NK-92 treated with Interleukin-12 subunit alpha and Interleukin-12 subunit beta, amount 100 ng/mL, for 24 hours (cell line): Measurements from ENCODE around the gene SMYD1.

Experiments
- DNase-seq: peaks from one replicate; lab custom pipeline; 2025; lab: John Stamatoyannopoulos, UW

Gene SMYD1

GRCh38 chr2:88123164-88123974 lies 55.7 kb downstream of the SMYD1 start:
- DNase-seq: no peak

GRCh38 chr2:88123975-88124917 lies 56.6 kb downstream of the SMYD1 start:
- DNase-seq: no peak

- no peak for DNase-seq
Observed at GRCh38 chr2:88125344-88125923, 57.8 kb downstream of the SMYD1 start.

GRCh38 chr2:88125924-88126771 lies 58.5 kb downstream of the SMYD1 start:
- no peak for DNase-seq

GRCh38 chr2:88126772-88127637 lies 59.4 kb downstream of the SMYD1 start:
- DNase-seq: no peak

GRCh38 chr2:88127638-88127887 lies 59.9 kb downstream of the SMYD1 start:
- no peak for DNase-seq

GRCh38 chr2:88127888-88128653 lies 60.4 kb downstream of the SMYD1 start, which contains the start of gene FABP1:
Gene FABP1, minus strand, starts transcription at chr2:88128062. Its CDS starts 45 bp downstream, at chr2:88128017.
- DNase-seq: no peak

GRCh38 chr2:88128654-88129312 lies 61.2 kb downstream of the SMYD1 start:
- DNase-seq: no peak

- DNase-seq: no peak
Observed at GRCh38 chr2:88129313-88129959, 61.8 kb downstream of the SMYD1 start.

- no peak for DNase-seq
Observed at GRCh38 chr2:88131201-88131998, 63.8 kb downstream of the SMYD1 start.

- DNase-seq: no peak
Observed at GRCh38 chr2:88131999-88132368, 64.4 kb downstream of the SMYD1 start.

- no peak for DNase-seq
Observed at GRCh38 chr2:88133875-88134274, 66.2 kb downstream of the SMYD1 start.

- no peak for DNase-seq
Observed at GRCh38 chr2:88136817-88137216, 69.2 kb downstream of the SMYD1 start.

- DNase-seq: no peak
Observed at GRCh38 chr2:88137833-88138232, 70.2 kb downstream of the SMYD1 start.

GRCh38 chr2:88139203-88139702 lies 71.6 kb downstream of the SMYD1 start:
- no peak for DNase-seq

GRCh38 chr2:88139804-88140203 lies 72.2 kb downstream of the SMYD1 start:
- no peak for DNase-seq

GRCh38 chr2:88141952-88142351 lies 74.3 kb downstream of the SMYD1 start:
- no peak for DNase-seq

GRCh38 chr2:88144271-88144670 lies 76.6 kb downstream of the SMYD1 start:
- no peak for DNase-seq
